HG02943 (cell line): Measurements from ENCODE around the gene TPPP2.
A peak's percentile ranks its signal among the peaks of the same experiment; 100 is the strongest.

Experiments used
- ATAC-seq: cut with Tn5 transposase; IDR thresholded peaks from one replicate; pipeline ENCODE4 v1.9.1; 2021; ENCODE audit warnings: mild to moderate bottlenecking, low read depth, moderate library complexity; ENCODE audit not compliant: unreplicated experiment

TPPP2 gene

DNA sequence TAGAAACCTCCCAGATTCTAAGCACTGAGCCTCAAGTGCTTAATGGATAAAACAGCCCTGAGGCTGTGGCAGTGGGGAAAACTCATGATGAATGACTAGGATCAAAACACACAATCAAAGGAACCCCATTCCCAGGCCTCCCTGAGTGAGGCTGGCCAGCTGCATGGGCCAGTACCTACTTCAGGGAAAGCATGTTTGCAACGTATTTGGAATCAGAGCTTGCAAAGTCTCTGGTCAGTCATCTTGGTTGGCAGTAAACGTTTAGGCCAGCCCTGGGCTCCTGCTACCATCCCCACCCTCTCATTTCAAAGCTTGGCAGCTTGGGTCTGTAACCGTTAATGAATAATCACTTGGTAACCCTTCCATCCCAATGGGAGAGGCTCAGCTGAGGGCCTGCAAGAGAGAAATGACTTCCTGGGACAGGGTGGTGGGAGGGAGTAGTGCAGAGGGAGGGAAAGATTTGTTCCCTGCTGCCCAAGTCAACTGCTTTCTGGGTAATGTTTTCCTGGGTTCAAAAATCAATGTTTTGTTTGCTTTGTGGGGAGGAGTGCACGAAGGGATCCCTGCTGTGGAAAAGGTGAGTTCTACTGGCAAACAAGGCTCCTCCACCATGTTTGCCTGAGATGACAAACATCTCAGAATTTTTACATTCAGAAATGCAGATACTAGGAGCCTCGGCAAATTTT, 25.6 kb downstream of the TPPP2 start:
- no peak for ATAC-seq

DNA sequence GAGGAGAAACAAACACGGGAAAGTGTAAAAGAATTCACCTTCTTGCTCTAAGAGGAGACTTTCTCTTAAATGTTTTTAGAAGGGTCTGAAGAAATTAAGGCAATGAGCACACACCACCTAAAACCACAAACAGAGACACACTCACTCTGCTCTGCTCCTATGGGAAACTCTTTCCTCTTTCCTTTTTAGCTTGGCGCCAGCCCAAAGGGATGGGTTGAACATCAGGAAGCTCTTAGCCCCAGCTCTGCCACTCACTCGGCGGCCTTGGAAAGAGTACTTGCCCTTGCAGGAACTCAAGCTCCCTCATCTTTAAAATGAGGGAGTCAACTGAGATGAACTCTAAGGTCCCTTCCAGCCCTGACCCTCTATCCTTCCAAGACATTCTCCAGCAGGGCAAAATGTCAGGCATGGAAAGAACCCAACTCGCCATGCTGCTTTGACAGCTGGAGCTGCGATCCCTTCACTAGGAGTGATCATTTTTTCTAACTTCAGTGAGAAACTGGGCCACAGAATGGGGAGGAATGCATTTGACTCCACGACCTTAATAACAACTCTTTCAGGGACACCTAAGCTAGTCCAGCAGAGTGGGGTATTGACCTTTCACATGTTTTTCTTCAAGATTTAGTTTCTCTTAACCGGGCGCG, 26.6 kb downstream of the TPPP2 start:
- ATAC-seq, result no peak

GRCh38 chr14:21057803-21058675, 28.0 kb downstream of the TPPP2 start, which contains the start of gene RNASE8:
Gene RNASE8 (plus strand): TSS chr14:21057822. CDS start chr14:21057893, 71 bp downstream.
- no peak for ATAC-seq

- ATAC-seq, result no peak
These were observed 28.9 kb downstream of the TPPP2 start for GRCh38 chr14:21058903-21059302.

GRCh38 chr14:21059842-21060613, 30.0 kb downstream of the TPPP2 start:
- no peak for ATAC-seq

- ATAC-seq, result no peak
These were observed 30.8 kb downstream of the TPPP2 start for GRCh38 chr14:21060614-21061346.

DNA sequence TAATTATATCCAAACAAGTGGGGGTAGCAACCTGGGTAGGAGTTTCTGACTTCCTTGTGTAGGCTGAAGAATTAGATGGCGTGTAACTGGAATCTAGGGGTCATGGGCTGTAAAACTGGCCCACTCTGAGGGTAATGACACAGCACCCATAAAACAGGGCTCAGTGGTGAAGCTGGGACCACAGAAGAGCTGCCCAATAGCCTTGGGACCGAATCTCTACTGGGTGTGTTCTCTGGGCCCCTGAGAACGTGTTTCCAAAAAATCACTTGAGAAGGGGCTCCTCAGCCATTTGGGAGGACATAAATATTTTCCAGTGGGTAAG, 31.3 kb downstream of the TPPP2 start:
- no peak for ATAC-seq

DNA sequence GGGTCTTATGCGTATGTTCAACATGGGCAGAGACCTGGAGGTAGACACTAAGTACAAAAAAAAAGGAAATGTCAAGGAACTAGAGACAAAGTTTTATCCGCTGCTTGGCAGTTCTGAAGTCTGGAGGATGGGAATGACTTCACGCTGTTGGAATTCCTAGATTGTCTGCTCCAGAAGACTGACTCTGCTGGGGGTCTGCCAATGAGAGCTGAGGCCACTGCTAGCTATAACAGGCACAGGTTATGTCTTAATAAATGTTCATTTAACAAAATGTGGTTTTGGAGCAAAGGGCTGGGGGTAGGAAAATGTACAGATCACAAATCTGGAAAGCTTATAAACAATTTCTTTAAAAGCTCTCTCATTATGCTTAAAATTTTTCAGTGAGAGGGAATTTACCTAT, 33.5 kb downstream of the TPPP2 start:
- ATAC-seq, result no peak

DNA sequence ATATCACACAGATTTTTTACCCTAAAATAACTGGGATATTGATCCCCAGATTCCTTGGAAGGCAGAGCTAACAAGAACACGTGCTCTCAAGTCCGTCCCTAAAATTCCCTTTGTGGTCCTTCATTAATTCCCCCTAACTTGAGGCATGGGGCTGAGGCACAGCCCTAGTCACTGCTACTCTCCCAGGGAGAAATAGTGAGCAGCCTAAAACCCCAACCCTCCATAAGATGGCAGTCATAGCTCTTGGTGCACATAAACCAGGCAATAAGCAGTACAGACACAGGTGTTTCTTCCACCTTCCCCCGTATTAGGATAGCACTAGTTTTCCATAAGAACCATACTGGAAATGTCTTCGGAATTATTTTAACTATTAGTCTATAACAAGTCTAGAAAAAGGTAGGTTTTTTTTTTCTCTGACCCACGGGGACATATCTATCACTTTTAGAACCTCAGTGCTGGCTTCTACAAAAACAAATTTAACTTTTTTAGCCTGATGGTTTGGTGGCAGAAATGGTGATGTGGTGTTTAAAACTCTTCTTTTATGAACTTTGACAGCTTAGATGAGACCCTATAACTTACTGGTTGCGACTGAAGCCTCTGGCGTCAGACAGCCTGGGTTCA, 37.0 kb downstream of the TPPP2 start:
- no peak for ATAC-seq

DNA sequence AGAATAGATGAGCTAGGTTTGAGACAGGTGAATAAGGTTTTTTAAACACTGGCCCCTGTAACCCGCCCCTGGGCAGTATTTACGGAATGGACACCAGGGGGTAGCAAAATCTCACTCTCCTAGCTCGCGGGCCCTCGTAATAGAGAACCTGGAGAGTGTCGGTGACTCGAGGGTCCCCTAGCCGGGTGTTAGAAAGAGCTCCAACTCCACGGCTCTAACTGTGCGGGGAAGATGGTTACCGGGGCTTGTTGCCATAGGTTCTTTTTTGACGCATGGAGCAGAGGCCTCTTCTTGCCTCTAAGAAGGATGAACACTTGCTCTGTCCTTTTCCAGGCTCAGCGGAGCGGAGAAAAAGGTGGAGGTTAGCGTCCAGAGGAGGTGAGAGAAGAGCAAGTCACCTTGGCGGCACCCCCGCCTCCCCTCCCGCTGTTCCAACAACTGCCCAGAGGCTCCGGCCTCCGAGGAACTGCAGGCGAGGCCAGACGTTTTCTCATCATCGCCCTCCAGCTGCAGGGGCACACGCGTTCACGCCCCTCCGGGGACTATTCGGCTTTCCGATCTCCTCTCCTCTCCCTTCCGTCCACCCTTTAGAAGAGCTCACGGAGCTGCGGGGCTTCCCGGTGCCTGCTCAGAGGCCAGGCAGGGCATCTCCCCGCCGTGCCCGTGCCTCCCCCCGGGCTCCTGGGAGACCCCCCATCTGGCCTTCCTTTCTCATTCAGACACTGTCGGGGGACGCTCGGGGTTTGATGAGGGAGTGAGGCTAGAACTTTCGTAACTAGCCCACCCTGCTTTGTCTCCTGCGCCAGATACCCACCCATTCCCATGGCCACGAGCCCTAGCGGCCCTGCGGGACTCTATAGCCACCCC, 38.7 kb downstream of the TPPP2 start:
- no peak for ATAC-seq

DNA sequence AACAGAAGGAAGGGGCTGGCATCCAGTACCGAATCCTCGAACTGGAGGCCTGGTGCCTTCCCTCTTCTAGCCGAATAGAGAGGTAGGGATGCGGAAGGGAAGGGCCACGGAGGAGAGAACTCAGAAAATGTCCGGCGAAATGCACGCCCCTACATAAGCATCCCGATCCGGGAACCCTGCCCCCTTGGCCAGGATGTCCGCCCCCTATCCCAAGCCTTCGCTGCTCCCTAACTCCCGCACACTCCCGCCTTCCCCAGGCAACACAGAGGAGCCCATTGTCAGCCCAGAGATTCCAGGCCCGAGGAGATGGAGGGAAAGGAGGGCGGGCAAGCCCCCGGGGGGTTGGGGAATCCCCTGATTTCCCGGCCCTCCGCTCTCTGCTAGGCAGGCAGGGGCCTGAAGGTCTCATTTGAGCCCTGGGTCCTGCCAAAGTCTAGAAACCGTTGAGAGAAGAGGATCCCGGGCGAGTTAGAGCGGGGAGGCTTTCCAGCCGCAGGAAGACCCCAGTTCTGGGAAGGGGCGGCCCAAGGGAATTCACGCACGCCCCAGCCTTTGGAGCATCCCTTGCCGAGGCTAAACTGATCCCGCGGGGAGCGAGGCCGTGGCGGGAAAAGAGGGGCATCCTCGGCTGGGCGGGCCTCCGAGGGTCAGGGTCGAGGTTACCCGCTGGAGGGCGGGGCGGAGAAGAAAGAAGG, 39.5 kb downstream of the TPPP2 start:
- ATAC-seq, result no peak

DNA sequence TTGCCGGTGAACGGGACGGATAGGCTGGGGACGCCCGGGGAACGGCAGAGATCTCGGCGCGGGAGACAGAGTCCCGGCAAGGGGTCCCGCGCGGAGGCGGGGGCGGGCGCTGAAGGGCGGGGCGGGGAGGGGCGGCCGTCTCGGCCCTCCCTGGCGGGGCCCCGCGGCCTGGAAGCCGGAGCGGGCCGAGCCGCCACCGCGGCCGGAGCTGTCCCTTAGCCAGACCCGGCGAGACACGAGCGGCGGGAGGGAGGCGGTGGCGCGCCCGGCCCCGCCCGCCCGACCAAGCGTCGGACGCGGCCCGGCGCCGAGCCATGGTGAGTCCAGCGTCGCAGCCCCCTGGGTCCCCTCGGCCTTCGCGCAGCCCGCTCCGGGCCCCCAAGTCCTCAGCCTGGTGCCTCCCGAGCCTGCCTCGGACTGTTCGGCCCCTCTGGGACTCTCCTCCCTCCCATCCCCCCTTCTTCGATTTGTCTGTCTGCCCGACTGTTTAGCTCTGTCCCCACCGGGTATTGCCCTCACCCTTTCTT, 40.1 kb downstream of the TPPP2 start, which contains the start of gene ARHGEF40:
TSS of gene ARHGEF40 (plus strand) at position 222 of the 527 bp plus-strand sequence. CDS start at position 315, 93 bp downstream.
- no peak for ATAC-seq

GRCh38 chr14:21070610-21071224, 40.7 kb downstream of the TPPP2 start:
- ATAC-seq, result peak; percentile 17

- ATAC-seq, result peak; percentile 58
These were observed 41.4 kb downstream of the TPPP2 start for GRCh38 chr14:21071225-21072030.

GRCh38 chr14:21072031-21072473, 42.0 kb downstream of the TPPP2 start:
- ATAC-seq, result no peak

- no peak for ATAC-seq
These were observed 42.8 kb downstream of the TPPP2 start for GRCh38 chr14:21072781-21073339.
